Measurements from ENCODE around the gene APLP2.
A peak's percentile ranks its signal among the peaks of the same experiment; 100 is the strongest.

APLP2 gene

DNA sequence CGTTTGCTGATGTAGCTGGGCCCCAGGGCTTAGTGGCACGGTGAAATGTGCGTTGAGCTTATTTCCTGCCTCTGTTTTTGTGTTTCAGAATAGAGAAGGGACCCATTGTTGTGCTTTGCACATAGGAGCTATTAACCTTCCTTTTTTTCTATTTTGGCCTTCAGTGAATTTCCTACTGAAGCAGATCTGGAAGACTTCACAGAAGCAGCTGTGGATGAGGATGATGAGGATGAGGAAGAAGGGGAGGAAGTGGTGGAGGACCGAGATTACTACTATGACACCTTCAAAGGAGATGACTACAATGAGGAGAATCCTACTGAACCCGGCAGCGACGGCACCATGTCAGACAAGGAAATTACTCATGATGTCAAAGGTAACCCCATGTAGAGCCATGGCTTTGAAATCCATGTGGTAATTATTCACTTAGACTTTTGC is 52.5 kb downstream of the APLP2 start:
- TF ChIP-seq Cebpa-rat (IDR thresholded peaks at IDR 0.05), result no peak
- H3K9ac ChIP-seq, result no peak overlapping the region
- peak overlapping the region; percentile 65 for H3K4me2 ChIP-seq
- H3K9me3 ChIP-seq, result no peaks in the 10 kb centered on the region
- H3K4me1 ChIP-seq, result peaks cover 56% of the 10 kb centered on the region
- H3K27me3 ChIP-seq, result no peaks in the 10 kb centered on the region
- H4K20me1 ChIP-seq, result no peaks in the 10 kb centered on the region
- H3K36me3 ChIP-seq, result peaks cover 47% of the 10 kb centered on the region
- H3K4me3 ChIP-seq, result no peak overlapping the region
- no peak overlapping the region for H3K27ac ChIP-seq

DNA sequence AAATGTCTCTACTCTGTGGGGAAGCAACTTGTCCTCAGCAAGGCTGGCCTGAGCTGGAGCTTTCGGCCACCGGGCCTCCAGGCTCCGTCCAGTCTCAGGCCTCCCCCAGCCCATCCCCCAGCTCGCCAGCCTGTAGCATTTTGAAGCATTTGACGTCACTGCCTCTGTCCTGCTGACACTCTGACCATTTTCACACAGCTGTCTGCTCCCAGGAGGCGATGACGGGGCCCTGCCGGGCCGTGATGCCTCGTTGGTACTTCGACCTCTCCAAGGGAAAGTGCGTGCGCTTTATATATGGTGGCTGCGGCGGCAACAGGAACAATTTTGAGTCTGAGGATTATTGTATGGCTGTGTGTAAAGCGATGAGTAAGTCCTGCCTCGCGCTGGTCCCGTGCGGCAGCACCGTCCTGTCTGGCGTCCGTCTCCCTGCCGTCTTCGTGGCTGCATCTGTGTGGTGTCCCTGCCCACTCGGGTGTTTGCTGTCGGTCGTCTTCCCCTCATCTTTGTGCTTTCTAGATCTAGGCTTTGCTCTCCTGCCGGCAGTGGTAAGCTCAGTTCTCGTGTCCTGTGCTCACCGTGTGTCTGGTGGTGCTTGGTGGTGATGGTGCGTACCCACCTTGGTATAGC is 53.8 kb downstream of the APLP2 start:
- H3K4me2 ChIP-seq, result no peak overlapping the region
- H4K20me1 ChIP-seq, result no peaks in the 10 kb centered on the region
- no peak overlapping the region for H3K9ac ChIP-seq
- H3K9me3 ChIP-seq, result no peaks in the 10 kb centered on the region
- no peak overlapping the region for H3K27ac ChIP-seq
- TF ChIP-seq Cebpa-rat (IDR thresholded peaks at IDR 0.05), result no peak
- H3K27me3 ChIP-seq, result no peaks in the 10 kb centered on the region
- no peak overlapping the region for H3K4me3 ChIP-seq
- H3K4me1 ChIP-seq, result peaks cover 42% of the 10 kb centered on the region
- H3K36me3 ChIP-seq, result peaks cover 60% of the 10 kb centered on the region

DNA sequence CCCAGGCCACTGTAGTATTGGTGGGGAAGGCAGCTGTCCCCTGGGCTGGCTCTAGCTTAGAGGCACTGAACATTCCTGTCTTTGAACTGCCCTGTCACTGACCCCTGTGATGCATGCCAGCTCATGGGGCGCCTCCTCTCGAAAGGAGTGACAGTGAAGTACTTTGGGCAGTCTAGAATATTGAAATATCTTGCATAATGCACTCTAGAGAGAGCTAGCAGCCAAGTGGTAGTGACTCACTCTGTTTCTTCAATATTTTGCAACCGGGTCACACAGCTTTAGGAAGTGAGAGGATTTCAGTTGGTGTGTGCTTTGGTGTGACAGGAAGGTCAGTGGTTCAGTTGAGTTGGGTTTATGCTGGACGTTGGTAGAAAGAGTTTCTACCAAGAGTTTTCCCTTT is 54.4 kb downstream of the APLP2 start:
- Histone ChIP-seq H3K9ac (no peak overlapping the region), H3K9me3 (no peaks in the 10 kb centered on the region), H3K27ac (no peak overlapping the region), H4K20me1 (no peaks in the 10 kb centered on the region), H3K4me2 (no peak overlapping the region), H3K4me1 (peaks cover 41% of the 10 kb centered on the region), H3K27me3 (no peaks in the 10 kb centered on the region), H3K36me3 (peaks cover 66% of the 10 kb centered on the region), H3K4me3 (no peak overlapping the region)
- no peak for TF ChIP-seq Cebpa-rat (IDR thresholded peaks at IDR 0.05)

DNA sequence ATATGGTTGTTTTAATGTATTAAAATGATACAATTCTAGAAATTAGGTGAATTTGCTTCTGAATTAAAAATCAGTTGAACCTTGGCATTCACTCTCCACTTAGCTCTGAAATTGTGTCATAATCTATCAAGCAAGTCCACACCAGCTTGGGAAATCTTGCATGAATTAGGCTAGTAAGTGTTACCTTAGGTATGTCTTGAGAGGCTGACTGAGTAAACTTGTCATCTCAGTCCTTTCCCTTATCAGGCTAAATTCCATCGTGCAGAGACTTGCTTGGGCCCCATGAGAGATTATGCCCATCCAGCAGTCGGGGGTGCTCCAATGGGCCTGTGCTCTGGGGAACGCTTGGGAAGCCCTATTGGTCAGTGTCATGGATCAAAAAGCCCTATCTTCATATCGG is 55.9 kb downstream of the APLP2 start:
- Histone ChIP-seq H3K4me1 (peaks cover 26% of the 10 kb centered on the region), H3K36me3 (peaks cover 78% of the 10 kb centered on the region), H3K9ac (no peak overlapping the region), H3K4me2 (no peak overlapping the region), H4K20me1 (no peaks in the 10 kb centered on the region), H3K4me3 (no peak overlapping the region), H3K9me3 (no peaks in the 10 kb centered on the region), H3K27ac (no peak overlapping the region), H3K27me3 (no peaks in the 10 kb centered on the region)
- TF ChIP-seq Cebpa-rat (IDR thresholded peaks at IDR 0.05), result no peak

DNA sequence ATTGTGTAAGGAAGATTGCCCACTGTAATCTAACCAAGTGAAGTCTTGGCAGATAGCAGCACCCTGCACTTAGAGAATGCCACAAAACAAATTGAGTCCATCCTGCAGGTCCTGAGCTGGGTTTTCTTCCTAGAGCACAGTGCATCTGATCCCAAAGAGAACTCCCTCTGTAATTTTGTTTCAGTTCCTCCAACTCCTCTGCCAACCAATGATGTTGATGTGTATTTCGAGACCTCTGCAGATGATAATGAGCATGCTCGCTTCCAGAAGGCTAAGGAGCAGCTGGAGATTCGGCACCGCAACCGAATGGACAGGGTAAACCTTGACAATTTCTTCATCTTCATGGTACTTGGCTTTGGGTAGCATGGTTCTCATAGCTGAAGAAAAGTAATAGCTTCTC is 56.8 kb downstream of the APLP2 start:
- Histone ChIP-seq H3K36me3 (peaks cover 87% of the 10 kb centered on the region), H3K9ac (no peak overlapping the region), H3K9me3 (no peaks in the 10 kb centered on the region), H3K27me3 (no peaks in the 10 kb centered on the region), H3K4me3 (no peak overlapping the region), H3K27ac (no peak overlapping the region), H3K4me2 (no peak overlapping the region), H4K20me1 (no peaks in the 10 kb centered on the region), H3K4me1 (peaks cover 17% of the 10 kb centered on the region)
- no peak for TF ChIP-seq Cebpa-rat (IDR thresholded peaks at IDR 0.05)

DNA sequence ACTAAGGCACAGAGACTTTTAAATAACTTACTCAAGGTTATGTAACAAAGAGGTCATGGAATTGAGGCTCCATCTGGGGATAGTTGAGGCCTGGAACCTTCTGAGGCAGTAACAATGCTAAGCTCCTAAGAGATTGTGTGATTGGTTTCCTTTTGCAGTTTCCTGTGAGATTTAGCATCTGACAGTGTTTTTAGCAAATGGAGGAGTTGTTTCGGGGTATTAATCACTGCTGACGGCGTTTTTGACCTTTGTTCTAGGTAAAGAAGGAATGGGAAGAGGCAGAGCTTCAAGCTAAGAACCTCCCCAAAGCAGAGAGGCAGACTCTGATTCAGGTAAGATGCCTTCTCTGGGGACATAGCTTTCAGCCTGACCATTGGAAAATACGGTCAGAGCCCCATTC is 57.8 kb downstream of the APLP2 start:
- no peaks in the 10 kb centered on the region for H3K9me3 ChIP-seq
- no peak overlapping the region for H3K4me3 ChIP-seq
- H3K27me3 ChIP-seq, result no peaks in the 10 kb centered on the region
- H3K4me2 ChIP-seq, result no peak overlapping the region
- H3K9ac ChIP-seq, result no peak overlapping the region
- H3K4me1 ChIP-seq, result peaks cover 12% of the 10 kb centered on the region
- TF ChIP-seq Cebpa-rat (IDR thresholded peaks at IDR 0.05), result no peak
- H3K27ac ChIP-seq, result no peak overlapping the region
- peaks cover 88% of the 10 kb centered on the region for H3K36me3 ChIP-seq
- no peaks in the 10 kb centered on the region for H4K20me1 ChIP-seq

DNA sequence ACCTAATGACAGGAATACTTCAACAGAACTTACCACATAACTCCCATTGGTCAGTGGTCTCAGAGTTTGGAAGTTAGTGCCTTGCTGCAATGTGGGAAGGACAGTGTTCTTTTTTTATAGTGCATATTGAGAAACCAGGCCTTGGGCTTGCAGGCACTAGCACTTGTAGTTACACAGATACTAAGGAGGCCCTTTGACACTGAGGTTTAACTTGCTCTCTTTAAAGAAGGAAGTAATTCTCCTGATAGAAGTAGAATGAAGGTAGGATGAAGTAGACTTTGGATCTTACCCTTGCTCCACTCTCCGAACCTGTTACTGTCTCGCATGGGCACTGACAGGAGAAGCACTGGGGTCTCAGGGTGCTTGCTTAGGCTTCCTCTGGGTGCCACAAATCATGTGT is 58.9 kb downstream of the APLP2 start:
- Histone ChIP-seq H3K27me3 (no peaks in the 10 kb centered on the region), H3K9ac (no peak overlapping the region), H3K4me3 (no peak overlapping the region), H3K36me3 (peaks cover 83% of the 10 kb centered on the region), H3K27ac (no peak overlapping the region), H3K4me1 (0 out of 2 replicates have a peak, but pooled peaks cover 9% of the 10 kb centered on the region), H4K20me1 (no peaks in the 10 kb centered on the region), H3K9me3 (no peaks in the 10 kb centered on the region), H3K4me2 (no peak overlapping the region)
- no peak for TF ChIP-seq Cebpa-rat (IDR thresholded peaks at IDR 0.05)

DNA sequence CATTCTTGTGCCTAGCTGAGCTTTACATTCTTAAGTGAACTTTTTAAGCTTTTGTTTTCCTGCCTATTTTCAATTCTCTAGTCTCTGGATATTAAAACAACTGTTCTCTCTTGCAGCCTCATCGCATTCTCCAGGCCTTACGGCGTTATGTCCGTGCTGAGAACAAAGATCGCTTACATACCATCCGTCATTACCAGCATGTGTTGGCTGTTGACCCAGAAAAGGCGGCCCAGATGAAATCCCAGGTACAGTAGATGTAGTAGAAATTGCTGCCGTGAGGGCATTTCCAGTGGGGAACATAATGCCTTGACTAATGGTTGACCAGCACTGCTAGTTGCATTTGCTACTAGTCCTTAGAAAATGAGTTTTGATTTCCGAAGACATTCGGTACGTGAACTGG is 60.2 kb downstream of the APLP2 start:
- Histone ChIP-seq H3K4me1 (0 out of 2 replicates have a peak, but pooled peaks cover 9% of the 10 kb centered on the region), H3K4me2 (no peak overlapping the region), H4K20me1 (no peaks in the 10 kb centered on the region), H3K9me3 (no peaks in the 10 kb centered on the region), H3K27me3 (no peaks in the 10 kb centered on the region), H3K27ac (no peak overlapping the region), H3K9ac (no peak overlapping the region), H3K4me3 (no peak overlapping the region), H3K36me3 (peaks cover 83% of the 10 kb centered on the region)
- no peak for TF ChIP-seq Cebpa-rat (IDR thresholded peaks at IDR 0.05)

DNA sequence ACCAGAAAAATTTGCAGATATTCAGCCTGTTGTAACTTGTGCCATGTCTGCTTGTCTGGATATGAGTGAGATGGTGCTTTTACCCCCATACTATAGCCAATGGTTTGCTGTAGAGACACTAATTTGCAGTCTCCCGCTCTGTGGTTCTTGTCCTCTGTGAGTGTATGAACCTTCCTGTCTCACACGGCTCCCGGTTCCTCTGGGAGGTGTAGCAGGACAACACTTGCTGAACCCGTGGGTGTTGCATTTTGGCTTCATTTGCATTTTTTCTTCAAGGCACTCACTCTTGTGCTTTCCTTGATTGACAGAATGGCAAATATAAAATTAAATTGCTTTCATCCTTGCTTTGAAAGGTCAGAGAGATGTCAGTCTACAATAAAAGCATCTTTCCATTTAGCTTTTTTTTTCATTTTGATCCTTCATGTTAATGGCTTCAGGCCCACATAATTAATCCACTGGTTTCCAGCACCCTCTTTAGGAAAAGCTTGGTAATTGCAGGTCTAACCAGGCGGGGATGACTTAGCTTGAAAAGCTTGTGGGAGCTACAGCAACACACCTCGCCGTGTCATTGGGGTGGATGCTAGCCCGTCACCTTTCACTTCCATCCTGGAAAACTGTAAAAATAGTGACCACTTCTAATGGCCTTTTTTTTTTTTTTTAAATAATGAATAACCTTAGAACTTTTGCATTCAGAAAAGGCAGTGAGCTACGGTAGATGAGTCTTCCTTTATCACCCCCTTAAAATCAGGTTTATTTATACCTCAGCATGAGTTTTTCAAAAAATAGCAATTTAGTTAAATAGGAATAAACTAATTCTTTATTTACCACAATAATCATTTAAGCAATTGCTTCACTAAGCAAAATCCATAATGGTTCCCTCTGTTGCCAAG is 62.5 kb downstream of the APLP2 start:
- H3K9me3 ChIP-seq, result no peaks in the 10 kb centered on the region
- no peak overlapping the region for H3K4me2 ChIP-seq
- H3K4me1 ChIP-seq, result peaks cover 24% of the 10 kb centered on the region
- no peak overlapping the region for H3K27ac ChIP-seq
- no peak overlapping the region for H3K9ac ChIP-seq
- TF ChIP-seq Cebpa-rat (IDR thresholded peaks at IDR 0.05), result no peak
- H3K27me3 ChIP-seq, result no peaks in the 10 kb centered on the region
- peaks cover 76% of the 10 kb centered on the region for H3K36me3 ChIP-seq
- H3K4me3 ChIP-seq, result no peak overlapping the region
- 0 out of 2 replicates have a peak, but pooled peaks cover 5% of the 10 kb centered on the region for H4K20me1 ChIP-seq

DNA sequence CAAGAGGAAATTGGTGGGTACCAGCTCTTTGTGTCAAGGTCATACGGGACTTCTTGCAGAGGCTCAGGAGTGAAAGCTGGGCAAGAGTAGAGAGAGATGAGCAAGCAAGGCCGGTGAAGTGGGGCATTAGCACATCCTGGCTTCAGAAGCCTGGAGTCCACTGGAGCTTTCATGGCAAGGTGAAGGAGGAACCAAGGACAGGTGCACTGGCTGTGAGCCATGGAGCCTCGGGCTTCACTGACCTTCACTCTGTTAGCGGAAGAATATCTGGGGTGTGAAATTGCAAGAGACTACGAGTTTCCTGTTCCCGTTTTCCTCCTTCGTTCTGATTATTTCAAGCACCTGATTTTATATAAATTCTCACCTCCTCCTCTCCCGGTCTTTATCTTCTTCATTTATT is 64.0 kb downstream of the APLP2 start:
- Histone ChIP-seq H3K36me3 (peaks cover 72% of the 10 kb centered on the region), H3K27ac (no peak overlapping the region), H3K4me1 (peaks cover 23% of the 10 kb centered on the region), H3K9ac (no peak overlapping the region), H4K20me1 (0 out of 2 replicates have a peak, but pooled peaks cover 5% of the 10 kb centered on the region), H3K4me3 (no peak overlapping the region), H3K27me3 (no peaks in the 10 kb centered on the region), H3K4me2 (no peak overlapping the region), H3K9me3 (no peaks in the 10 kb centered on the region)
- TF ChIP-seq Cebpa-rat (IDR thresholded peaks at IDR 0.05), result no peak
